Measurements from ENCODE around the gene DDX56.
"Not testable (repeated sequence)": the region's sequence is repeated elsewhere in the genome, so short reads cannot be mapped to it uniquely, and the experiment has no call there.

Gene DDX56

DNA sequence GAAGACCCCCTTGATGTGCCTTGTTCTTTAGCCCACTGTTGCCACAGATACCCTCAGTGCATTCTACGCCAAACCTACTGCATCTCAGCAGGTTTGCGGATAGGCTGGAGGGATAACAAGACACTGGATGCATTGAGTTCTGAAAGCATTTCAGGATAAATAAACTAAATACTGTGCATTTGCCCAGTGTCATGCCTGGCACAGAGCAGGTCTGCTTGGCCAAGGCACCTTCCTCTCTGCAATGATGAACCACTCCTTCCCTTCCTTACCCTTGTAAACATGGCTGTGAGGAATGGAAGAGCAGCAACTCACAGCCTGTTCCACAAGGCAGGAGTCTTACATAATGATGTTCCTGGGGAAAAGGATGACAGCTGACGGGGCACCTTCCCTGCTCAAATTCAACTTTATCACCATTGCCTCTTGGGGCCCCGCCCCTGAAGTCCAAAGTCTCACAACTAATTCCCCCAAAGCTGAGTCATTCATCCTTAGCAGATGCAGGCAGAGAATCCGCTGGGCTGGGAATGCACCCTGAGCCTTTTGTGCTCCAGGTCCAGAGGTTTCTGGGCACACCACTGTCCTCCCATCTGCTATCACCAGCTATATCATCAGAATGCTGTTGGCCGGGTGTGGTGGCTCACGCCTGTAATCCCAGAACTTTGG, 11.6 kb downstream of the DDX56 start:
- no peak for DNase-seq

DNA sequence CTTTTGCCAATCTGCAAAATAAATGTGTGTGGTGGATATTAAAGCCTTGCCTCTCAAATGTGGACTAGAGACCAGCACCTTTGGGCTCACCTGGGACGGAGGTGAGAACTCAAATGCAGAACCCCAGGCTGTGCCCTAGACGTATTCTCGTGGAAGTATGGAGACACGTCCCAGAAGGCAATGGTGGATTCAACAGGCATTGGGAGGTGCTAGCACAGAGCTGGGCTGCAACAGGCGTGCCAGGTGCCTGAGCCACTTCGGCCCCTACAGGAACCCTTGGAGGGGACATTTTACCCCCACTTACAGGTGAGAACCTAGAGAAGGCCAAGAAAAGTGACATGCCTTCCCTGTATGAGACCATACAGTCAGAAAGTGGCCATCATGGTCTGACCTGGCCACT, 12.2 kb downstream of the DDX56 start:
- no peak for DNase-seq

DNA sequence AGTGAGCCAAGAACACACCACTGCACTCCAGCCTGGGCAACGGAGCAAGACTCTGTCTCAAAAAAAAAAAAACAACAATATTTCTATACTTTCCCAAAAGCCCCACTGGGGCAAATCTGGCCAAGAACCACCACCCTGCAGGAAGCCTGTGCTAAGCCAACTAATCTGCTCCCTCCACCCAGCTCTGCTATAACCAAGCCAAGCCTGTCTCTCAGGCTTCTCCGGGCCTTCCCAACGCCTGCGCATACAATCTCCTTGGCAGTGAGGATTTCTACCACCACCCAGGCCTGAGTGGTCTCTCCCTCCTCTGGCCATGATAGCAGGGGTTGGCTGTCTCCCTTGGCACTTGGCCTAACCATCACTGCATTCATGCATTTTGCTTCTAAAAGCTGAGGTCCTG, 14.2 kb downstream of the DDX56 start:
- no peak for DNase-seq

DNA sequence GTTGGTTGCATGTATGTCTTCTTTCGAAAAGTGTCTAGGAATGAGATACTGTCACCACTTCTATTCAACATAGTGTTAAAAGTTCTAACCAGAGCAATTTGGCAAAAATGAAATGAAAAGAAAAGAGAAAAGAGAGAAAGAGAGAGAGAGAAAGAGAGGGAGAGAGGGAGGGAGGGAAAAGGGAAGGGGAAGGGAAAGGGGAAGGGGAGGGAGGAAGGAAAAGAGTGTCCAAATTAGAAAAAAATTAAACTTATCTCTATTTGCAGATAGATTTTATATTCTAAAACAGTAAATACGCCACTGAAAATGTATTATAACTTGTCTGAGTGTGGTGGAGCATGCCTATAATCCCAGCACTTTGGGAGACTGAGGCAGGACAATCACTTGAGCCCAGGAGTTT, 16.2 kb downstream of the DDX56 start:
- DNase-seq: no peak

DNA sequence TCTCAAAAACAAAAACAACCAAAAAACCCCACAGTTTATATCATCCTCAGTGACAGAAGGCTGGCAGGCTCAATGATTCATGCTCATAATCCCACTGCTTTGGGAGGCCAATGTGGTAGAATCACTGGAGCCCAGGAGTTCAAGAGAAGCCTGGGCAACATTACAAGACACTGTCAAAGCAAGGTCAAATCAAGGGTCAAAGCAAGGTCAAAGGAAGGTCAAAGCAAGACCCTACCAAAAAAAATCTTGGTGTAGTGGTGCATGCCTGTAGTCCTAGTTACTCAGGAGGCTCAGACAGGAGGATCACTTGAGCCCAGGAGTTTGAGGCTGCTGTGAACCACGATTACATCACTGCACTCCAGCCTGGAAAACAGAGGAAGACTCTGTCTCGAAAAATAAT, 18.4 kb downstream of the DDX56 start:
- DNase-seq: no peak

DNA sequence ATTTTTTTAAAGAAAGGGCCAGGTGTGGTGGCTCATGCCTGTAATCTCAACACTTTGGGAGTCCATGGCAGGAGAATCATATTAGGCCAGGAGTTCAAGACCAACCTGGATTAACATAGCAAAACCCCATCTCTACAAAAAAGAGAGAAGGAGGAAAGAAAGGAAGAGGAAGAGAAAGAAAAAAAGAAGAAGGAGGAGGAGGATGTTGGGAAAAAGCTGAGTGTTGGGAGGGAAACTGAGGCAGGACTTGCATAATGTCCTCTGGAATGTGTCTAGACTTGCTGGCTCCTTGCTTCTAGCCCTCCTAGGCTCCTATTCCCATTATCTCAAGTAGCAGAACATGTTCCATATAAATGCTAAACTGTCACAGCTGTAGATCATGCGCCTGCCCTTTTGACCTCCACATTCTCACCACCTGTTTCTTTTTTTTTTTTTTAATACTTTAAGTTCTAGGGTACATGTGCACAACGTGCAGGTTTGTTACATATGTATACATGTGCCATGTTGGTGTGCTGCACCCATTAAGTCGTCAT, 21.2 kb downstream of the DDX56 start:
- DNase-seq: not testable (repeated sequence)

DNA sequence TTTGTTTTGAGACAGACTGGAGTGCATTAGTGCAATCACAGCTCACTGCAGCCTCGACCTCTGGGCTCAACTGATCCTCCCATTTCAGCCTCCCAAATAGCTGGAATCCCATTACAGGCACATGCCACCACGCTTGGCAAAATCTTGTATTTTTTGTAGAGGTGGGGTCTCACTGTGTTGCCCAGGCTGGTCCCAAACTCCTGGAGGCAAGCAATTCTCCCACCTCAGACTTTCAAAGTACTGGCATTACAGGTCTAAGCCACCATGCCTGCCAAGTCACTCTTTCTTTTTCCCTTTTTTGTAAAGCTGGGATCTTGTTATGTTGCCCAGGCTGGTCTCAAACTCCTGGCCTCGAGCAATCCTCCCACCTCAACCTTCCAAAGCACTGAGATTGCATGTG, 24.3 kb downstream of the DDX56 start:
- no peak for DNase-seq

DNA sequence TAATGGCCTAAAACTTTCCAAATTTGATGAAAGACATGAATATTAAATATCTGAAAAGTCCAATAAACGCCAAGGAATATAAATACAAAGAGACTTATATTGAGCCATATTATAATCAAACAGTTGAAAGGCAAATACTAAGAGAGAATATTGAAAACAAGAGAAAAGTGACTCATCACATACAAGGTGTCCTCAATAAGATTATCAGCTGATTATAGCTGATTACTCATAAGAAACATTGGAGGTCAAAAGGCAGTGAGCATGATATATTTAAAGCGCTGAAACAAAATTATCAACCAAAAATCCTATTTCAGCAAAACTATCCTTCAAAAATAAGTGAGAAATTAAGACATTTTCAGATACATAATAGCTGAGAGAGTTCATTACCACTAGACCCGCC, 24.8 kb downstream of the DDX56 start:
- no peak for DNase-seq

DNA sequence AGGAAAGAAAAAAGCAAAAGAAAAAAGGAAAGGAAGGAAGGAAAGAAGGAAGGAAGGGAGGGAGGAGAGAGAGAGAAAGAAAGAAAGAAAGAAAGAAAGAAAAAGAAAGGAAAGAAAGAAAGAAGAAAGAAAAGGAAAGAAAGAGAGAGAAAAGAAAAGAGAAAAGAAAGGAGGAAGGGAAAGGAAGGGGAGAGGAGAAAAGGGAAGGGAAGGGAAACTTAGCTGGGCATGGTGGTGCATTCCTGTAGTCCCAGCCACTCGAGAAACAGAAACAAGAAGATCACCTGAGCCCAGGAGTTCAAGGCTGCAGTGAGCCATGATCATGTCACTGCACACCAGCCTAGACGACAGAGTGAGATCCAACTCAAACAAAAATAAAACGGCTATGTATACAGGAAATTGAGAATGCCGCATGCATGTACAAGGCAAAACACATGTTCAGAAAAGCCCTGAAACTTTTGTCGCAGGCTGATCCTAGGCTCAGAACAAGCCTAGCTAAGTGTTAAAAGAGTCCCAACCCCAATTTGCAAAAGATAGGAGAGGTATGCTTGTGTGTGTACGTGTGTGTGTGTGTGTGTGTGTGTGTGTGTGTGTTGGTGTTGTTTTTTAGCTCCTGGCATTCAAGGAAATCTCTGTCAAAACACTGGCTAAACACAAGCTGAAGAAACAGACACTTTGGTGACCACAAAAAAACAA, 26.0 kb downstream of the DDX56 start:
- DNase-seq: no peak

DNA sequence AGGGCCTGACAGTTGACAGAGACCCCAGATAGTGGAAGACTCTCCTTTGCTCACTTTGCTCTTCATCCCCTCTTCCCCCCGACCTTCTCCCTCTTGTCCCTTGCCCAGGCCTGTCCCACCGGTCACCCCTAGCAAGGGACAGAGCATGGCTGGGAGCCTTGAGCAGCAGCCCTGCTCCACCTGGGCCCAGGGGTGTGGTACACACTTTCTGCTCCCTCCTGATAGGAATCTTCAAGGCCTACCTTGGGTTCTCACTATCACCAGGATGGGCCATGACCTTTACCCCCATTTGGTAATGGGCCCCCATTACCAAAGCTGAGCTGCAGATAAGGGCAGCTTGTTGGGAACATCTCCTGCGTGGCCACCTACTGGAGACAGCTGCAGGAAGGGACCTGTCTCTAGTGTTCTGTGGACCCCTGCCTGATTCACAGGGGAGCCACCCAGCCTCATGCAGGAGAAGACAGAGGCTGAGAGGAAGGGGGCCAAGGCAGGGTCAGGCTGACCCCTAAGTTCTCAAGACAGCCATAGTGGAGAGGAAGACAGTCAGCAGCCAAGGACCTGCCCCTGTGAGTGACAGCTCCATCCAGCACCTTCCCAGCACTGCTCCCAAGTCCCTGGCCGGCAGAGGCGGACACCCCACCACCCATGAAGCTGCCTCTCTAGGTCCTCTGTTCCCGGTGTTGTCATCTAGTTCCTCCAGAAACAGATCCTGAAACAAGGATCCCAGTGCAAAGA, 31.7 kb downstream of the DDX56 start:
- no peak for DNase-seq

DNA sequence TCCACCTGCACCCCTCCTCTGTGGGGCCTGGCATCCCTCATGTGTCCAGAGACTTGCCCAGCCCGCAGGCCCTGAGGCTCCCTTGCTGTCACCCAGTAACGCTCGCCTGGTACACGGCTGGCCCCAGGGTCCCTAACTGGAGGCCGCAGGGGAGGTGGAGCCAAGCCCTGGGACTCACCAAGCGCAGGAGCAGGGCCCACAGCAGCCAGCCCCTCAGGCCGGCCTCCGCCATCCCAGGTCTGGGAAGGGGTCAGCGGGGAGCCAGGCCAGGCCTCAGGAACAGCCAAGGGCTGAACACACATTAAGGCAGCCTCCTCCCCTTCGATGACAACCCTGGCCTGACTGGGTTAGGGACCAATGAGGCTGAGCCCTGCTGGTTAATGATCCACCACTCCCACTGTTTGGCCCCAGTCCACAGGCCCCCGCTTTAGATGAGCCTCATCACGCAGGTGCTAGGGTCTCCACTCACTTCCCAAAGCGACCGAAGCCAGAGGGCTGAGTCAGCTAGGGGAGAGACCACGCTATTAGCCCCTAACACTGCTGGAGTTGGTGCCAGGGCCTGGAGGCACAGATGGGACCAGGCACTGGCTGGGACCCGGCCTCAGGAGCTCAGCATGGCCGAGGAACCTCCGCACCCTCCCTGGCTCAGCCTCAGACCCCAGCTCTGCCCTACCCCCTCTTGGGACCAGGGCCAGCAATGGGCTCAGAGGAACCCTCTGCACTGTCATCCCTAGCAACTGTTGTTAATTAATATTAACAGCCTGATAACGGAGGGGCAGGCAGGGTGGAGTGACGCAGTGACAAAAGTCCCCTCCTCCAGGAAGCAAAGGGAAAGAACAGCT, 32.5 kb downstream of the DDX56 start, which contains the start of gene NPC1L1:
NPC1L1 (minus strand) TSS at position 303 of the 842 bp plus-strand sequence; CDS start at position 232, 71 bp downstream.
- DNase-seq: no peak

DNA sequence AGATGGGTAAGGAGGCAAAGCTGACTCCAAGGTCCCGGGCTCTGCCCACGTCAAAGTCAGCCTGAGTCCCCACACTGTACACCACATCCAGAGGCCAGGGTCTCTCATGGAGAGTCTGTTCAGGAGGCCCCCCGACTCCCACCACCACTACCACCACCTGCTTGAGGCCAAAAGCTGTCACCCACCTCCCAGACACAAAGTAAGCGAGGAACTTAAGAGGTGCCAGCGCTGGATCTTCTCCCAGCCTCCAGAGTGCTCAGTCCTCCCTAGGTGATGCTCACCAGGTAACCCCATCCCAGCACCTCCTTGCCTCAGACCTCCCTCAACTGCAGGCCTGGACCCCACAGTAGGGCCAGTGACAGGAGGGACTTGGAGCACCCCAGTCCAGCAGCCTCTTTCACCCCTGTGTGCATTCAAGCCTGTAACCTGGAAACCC, 33.1 kb downstream of the DDX56 start:
- DNase-seq: no peak

DNA sequence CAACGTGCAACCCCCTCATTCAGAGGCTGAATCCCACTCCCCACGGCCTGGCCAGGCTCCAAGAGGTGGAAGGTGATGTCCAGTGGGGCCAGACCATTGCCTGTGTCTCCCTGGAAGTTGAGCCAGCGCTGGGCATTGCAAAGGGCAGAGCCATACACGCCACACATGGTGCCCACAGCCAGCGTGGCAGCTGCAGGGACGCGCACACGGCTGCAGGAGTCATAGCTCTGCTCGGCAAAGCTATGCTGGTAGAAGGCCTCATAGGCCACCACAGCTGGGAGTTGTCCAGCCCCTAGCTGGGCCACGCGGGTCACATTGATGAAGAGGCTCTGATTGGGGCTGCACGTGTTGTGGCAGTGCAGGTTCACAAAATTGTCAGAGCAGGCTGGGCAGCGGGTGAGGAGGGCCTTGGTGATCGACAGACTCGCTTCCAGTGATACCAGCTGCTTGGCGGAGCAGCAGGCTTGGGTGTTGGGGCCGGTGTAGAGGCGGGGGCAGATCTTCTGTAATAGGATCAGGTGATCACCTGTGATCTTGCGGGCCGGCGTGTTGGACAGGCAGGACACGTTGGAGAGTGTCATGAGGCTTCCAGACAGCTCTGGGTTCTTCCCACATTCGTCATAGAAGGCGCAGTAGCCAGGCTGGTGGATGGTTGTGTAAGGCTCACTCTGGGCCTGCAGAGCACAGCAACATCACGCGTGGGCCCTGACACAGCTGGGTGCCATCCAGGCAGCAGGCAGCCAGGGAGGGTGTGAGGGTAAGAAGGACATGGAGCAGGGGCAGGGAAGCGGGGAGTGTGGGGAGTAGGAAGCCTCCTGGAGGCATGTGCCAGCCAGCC, 33.8 kb downstream of the DDX56 start:
- DNase-seq: no peak

DNA sequence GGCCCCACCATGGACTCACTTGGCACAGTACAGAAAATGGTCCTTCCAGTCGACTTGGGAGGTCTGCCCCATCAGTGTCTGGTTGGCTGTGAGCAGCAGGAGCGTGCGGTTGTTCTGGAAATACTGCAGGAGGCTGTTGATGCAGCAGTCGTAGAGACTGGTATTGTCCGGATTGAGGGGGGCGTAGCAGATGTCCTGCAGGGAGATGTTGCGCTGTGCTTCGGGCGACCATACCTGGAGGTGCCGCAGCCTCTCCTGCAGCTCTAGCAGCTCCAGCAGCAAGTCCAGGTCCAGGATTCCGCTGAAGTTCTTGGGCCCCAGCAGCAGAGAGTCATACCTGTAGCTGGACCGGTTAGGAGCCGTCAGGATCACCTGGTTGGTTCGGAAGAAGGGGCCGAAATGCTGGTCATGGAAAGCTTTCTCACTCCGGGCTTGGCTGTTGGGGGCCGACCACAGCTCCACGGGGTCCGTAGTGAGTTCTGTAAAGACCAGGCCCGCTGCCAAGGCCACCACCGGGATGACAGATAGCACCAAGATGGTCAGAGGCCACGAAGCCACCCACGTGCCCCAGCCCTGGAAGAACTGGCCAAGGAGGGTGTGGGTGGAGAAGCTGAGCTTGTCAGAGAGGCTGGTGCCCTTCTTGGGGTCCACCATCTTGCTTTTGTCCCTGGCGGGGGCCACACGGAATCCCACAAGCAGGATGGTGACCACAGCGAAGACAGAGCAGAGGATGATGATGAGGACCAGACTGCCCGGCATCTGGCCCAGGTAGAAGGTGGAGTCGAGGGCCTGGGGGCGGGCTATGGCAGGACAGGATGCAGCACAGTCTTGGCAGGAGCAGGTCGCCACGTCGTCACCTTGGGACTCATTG, 34.7 kb downstream of the DDX56 start:
- no peak for DNase-seq

DNA sequence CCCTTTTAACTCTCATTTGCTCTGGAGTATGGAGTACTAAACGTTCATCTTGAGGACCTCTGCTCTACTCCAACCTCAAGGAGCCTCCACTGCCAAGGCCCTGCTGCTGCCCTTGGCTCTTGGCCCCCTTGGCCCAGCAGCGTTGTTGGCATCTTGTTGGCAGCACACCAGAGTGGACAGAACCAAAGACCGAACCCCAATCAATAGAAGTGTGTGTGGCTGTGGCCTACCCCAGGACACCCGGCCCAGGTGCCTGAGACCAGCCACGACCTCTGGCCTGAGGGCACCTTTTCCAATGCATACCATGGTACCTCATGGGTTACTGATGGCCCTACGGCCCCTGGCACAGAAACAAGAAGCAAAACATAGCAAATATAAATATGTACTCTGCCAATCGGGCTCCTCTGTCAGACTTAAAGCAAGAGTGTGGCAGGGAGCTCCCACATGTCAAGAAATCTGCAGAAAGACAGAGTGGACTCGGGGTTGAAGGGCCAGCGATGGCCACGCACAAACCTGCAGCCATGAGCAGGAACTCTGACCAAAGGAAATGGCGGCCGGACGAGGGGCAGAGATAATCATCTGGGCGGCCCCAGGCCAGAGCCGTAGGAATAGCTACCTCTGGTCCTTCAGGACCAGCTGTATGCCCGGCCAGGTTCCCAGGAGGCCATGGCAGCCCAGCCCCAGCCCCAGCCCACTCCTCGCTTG, 35.5 kb downstream of the DDX56 start:
- no peak for DNase-seq

DNA sequence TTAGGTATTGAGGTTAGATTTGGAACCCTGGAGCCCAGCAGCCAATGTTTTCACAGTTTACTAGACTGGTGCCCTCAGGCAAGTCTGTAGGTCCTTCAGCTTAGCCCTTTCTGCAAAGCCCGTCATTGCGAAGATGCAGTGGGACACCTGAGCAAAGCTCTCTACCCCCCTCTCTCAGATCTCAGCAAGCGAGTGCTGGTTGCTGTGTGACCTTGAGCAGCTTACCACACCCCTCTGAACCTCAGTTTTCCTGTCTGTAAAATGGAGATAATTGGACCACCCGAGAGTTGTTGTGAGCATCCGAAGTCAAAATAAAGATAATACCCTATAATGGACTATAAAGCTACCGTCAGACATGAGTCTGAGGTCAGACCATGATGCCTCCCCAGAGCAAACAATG, 36.3 kb downstream of the DDX56 start:
- DNase-seq: no peak

DNA sequence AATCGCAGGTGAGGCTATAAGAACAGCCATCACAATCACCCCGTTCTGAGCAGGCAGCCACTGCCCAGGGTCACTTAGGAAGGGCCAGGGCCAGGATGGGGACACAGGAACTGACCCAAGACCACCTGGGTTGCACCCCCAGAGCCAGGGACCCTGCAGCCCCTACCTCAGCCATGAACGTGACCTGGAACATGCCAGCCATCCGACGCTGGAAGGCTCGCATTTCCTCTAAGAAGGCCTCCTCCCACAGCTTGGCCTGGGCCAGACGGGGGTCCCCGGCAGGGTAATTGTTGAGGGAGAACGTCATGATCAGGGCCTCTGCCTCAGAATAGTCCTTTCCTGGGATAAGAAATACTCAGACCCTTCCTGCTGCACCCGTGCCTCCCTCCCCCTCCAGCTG, 37.6 kb downstream of the DDX56 start:
- DNase-seq: no peak

DNA sequence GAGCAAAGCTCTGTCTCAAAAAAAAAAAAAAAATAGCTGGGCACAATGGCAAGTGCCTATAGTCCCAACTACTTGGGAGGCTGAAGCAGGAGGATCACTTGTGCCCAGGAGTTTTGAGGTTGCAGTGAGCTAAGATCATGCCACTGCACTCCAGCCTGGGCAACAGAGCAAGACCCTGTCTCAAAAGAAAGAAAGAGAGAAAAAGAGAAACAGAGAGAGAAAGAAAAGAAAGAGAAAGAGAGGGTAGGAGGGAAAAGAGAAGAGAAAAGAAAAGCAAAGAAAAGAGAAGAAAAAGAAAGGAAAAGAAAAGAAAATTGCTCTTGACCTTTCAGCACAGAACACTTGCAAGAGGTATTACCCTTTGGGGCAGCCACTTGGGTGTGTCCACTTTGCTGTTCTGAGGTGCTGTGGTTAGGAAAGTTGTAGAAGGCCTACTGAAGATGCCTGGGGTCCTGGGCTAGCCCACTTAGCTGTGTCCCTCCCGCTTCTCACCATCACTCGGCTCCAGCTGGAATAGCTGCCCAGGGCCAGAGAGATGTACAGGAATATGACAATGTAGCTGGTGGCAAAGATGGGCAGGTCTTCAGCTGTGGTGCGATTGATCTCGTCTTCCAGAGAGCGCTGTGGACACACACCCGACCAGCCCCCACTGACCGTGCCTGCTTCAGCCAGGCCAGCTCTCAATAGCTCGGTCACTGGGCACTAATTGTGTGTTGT, 38.2 kb downstream of the DDX56 start:
- DNase-seq: no peak

DNA sequence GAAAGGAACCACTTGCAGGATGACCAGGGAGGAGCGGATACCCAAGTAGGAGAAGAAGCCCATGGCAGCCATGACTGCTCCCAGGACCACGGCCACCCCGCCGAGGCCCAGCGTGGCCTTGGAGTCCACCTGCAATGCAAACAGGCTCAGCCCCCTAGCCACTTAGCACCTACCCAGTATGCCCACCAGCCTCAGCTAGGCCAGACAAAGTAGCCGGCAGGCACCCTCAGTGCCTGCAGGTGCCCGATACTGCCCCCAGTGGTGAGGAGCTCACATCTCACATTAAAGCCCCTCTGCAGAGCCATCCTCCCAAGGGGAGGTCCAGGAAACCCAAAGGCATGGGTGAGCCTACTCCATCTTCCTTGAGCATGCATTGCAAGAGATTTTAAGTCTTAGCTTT, 39.2 kb downstream of the DDX56 start:
- peak; percentile 47 for DNase-seq
